ENCODE data around the gene CAPN10. TPM values are rescaled to one million over a fixed set of nuclear protein-coding genes. Genes with fewer than 3 reads are reported as not detected.
A peak's percentile ranks its signal among the peaks of the same experiment; 100 is the strongest.

CAPN10 gene
- total and polyA plus RNA-seq, 4 donors: 28.2 to 42.9 (median 33.5) TPM

DNA sequence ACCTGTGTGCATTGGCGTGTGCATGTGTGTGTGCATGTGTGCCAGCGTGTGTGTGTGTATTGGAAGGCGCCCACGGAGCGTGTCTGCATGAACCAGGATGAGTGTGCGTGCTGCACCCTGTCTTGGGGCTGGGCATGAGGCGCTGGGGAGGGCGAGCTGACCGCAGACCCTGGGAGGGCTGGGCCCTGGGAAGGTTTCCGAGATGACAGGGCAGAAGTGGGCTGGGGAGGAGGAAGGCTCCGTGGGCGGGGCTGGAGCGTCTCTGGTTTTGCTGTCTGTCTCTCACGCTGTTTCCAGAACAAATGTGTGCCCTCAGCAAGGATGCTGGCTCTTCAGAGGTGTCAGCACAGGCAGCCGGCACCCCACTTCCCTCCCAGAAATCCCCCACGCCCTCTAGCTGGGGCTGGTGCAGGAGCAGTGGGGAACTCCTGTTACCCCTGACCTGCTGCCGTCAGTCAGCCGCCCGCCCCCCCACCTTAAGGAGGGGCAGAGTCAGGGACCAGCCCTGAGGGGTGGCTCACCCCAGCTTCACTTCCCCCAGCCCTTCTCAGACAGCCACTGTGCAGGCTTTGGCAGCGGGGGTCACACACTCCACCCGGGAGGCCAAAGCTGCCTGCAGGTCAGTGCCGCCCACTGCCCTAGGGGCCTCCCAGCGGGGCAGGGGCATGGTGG is 38.6 kb downstream of the CAPN10 start, which contains the start of gene GPR35:
Gene GPR35 (plus strand): TSS at position 531 of the 672 bp plus-strand sequence. CDS start 4,473 bp downstream, outside the sequence.
- ATAC-seq (ENCODE audit: insufficient read depth, low FRiP score) (peak; percentile 22), DNase-seq (peak in 1 of 3 donors; percentile 19)
- Histone ChIP-seq H3K9ac (ENCODE audit: insufficient read depth in 1 of 2, low read length in 2 of 2) (no peak within 1 kb of the TSS), H3K27ac (ENCODE audit: low read depth in 1 of 2, low read length in 1 of 2) (peak within 1 kb of the TSS in 1 of 2 donors; percentile 71), H3K9me3 (ENCODE audit: control insufficient read depth in 4 of 4, insufficient read depth in 3 of 4, low read length in 3 of 4) (no peaks in the 10 kb centered on the region), H3K4me3 (no peak within 1 kb of the TSS), H3K27me3 (ENCODE audit: control insufficient read depth in 3 of 3, insufficient read depth in 3 of 3, low read length in 2 of 3) (no peaks in the 10 kb centered on the region), H3K36me3 (ENCODE audit: control insufficient read depth in 4 of 4, insufficient read depth in 4 of 4, low read length in 4 of 4) (no peaks in the 10 kb centered on the region), H3K4me1 (ENCODE audit: control insufficient read depth in 5 of 5, insufficient read depth in 5 of 5, low read length in 5 of 5) (peaks cover 0 to 20% (median 0%) of the 10 kb centered on the region in 5 donors)
- TF ChIP-seq, protein P1, sequence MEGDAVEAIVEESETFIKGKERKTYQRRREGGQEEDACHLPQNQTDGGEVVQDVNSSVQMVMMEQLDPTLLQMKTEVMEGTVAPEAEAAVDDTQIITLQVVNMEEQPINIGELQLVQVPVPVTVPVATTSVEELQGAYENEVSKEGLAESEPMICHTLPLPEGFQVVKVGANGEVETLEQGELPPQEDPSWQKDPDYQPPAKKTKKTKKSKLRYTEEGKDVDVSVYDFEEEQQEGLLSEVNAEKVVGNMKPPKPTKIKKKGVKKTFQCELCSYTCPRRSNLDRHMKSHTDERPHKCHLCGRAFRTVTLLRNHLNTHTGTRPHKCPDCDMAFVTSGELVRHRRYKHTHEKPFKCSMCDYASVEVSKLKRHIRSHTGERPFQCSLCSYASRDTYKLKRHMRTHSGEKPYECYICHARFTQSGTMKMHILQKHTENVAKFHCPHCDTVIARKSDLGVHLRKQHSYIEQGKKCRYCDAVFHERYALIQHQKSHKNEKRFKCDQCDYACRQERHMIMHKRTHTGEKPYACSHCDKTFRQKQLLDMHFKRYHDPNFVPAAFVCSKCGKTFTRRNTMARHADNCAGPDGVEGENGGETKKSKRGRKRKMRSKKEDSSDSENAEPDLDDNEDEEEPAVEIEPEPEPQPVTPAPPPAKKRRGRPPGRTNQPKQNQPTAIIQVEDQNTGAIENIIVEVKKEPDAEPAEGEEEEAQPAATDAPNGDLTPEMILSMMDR (IDR thresholded peaks at IDR 0.05; ENCODE audit: control extremely low read depth, extremely low read depth): no peak
- 31 to 36% methylated on average over 23 of the region's 23 CpGs for WGBS, 2 donors

DNA sequence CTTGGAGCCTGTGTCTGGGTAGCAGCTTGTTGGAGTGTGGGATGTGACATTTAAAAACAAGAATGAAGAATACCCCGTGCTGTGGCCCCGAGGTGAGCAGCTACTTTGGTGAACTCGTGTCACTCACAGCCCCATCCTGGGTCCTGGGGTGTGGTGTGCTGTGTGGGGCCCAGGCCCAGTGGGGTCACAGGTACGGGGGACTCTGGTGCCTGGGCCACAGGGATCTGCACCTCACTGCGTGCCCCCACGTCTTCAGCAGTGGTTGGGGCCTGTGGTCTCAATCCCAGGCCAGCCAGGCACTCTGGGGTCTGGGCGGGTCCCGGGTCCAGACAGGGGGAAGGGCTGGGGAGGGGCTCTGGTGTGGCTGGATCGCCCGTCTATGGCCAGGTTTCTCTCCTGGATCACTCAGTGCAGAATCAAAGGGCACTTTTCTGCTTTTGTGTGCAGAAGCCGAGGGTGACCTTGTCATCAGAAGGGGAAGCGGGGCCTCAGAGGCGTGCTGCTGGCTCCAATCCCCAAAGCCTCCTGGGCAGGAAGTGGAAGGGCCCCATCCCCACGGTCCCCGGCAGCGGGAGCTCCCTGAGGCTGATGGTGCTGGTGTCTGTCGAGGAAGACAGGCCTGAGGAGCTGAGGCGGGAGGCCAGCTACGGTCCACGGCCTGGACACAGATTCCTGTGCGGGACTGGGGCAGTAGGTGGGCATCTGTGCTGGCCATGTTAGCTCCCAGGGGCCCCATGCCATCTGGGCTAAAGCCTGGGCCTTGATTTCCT is 40.2 kb downstream of the CAPN10 start:
- Histone ChIP-seq H3K9ac (ENCODE audit: insufficient read depth in 1 of 2, low read length in 2 of 2) (no peak overlapping the region), H3K4me1 (ENCODE audit: control insufficient read depth in 5 of 5, insufficient read depth in 5 of 5, low read length in 5 of 5) (peaks cover 0 to 20% (median 0%) of the 10 kb centered on the region in 5 donors), H3K36me3 (ENCODE audit: control insufficient read depth in 4 of 4, insufficient read depth in 4 of 4, low read length in 4 of 4) (no peaks in the 10 kb centered on the region), H3K27ac (ENCODE audit: low read depth in 1 of 2, low read length in 1 of 2) (no peak overlapping the region), H3K27me3 (ENCODE audit: control insufficient read depth in 3 of 3, insufficient read depth in 3 of 3, low read length in 2 of 3) (no peaks in the 10 kb centered on the region), H3K4me3 (no peak overlapping the region), H3K9me3 (ENCODE audit: control insufficient read depth in 4 of 4, insufficient read depth in 3 of 4, low read length in 3 of 4) (no peaks in the 10 kb centered on the region)
- TF ChIP-seq, protein P1 (IDR thresholded peaks at IDR 0.05; ENCODE audit: control extremely low read depth, extremely low read depth): no peak
- WGBS, 2 donors: 36 to 45% methylated on average over 21 of the region's 21 CpGs
- ATAC-seq (ENCODE audit: insufficient read depth, low FRiP score) (no peak), DNase-seq (peak; percentile 63 to 85 (median 70))

DNA sequence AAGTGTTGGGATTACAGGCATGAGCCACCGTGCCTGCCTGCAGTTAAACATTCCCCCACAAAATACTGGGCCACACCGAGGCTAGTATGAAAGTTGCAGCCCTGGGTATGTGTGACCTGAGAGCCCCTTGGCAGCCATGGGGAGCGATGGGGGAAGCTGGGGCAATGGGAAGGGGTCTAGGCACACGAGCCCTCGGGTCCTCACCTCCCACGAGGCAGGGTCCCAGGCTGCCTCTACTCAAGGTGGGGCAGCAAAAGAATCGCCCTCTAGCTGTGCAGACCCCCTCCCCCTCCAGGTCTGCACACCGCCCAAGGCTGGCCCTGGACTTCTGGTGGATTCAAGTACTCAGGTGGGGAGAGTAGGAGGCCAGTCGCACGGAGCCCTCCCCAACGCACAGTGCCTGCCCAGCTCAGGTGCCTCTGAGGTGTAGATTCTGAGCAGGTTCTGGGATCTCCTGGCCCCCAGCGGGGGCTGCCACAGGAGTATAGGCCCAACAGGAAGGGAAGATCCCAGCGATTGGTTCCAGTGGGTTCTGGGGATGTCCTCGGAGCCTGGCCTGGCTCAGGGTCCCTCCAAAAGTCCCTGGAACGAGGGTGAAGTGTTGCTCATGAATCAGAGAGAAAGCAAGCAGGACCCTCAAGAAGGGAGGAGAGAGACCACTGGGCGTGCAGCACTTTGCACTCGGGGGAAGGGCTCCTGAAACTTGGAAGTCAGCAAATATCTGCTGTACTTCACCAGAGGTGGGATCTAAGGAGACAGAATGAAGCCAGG is 41.4 kb downstream of the CAPN10 start:
- ATAC-seq (ENCODE audit: insufficient read depth, low FRiP score) (no peak), DNase-seq (peak in 1 of 3 donors; percentile 2)
- H3K4me3 ChIP-seq: no peak overlapping the region
- no peaks in the 10 kb centered on the region for H3K27me3 ChIP-seq (ENCODE audit: control insufficient read depth in 3 of 3, insufficient read depth in 3 of 3, low read length in 2 of 3)
- H3K27ac ChIP-seq (ENCODE audit: low read depth in 1 of 2, low read length in 1 of 2): no peak overlapping the region
- TF ChIP-seq, protein P1 (IDR thresholded peaks at IDR 0.05; ENCODE audit: control extremely low read depth, extremely low read depth): no peak
- peaks cover 0 to 16% (median 0%) of the 10 kb centered on the region in 5 donors for H3K4me1 ChIP-seq (ENCODE audit: control insufficient read depth in 5 of 5, insufficient read depth in 5 of 5, low read length in 5 of 5)
- WGBS, 2 donors: 89 to 94% methylated on average over 17 of the region's 17 CpGs
- H3K36me3 ChIP-seq (ENCODE audit: control insufficient read depth in 4 of 4, insufficient read depth in 4 of 4, low read length in 4 of 4): no peaks in the 10 kb centered on the region
- H3K9me3 ChIP-seq (ENCODE audit: control insufficient read depth in 4 of 4, insufficient read depth in 3 of 4, low read length in 3 of 4): no peaks in the 10 kb centered on the region
- H3K9ac ChIP-seq (ENCODE audit: insufficient read depth in 1 of 2, low read length in 2 of 2): no peak overlapping the region
